ENCODE measurements around the gene MYOG.

MYOG gene

DNA sequence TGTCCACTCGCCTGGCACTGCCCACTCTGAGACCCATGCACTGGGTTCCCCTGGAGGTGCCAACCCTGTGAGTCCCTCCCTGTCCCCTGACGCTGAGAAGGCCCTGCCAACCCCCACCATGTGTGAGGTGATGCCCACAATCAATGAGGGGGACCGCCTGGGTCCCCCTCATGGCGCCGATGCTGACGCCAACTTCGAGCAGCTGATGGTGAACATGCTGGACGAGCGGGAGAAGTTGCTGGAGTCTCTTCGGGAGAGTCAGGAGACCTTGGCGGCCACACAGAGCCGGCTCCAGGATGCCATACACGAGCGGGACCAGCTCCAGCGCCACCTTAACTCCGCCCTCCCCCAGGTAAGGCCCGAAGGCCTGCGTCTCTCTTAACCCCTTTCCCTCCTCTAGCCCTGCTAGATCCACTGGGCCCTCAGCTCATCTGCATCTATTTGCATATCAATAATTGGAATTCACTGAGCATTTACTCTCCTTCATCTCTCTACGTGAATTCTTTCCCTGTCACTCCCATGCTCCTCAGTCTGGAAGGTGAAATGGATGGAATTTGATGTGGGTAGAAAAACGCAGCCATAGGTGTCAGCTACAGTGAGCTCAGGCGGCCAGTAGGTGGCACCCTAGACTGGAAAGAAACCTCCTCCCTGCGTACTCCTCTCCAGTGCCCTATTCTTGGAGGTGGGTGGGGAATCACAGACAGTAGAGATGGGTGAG is 46.8 kb downstream of the MYOG start:
- DNase-seq (peak; percentile 71), ATAC-seq (ENCODE audit: insufficient read depth, low read depth) (peak; percentile 96)
- no peak overlapping the region for H3K4me3 ChIP-seq (ENCODE audit: low read depth in 1 of 2, low read length in 2 of 2)
- peaks cover 16% of the 10 kb centered on the region for H3K27me3 ChIP-seq (ENCODE audit: insufficient read depth, low read length, poor library complexity)
- H3K9ac ChIP-seq (ENCODE audit: low read depth, low read length) = no peak overlapping the region
- no peaks in the 10 kb centered on the region for H3K79me2 ChIP-seq (ENCODE audit: insufficient read depth, low read length)
- H3K36me3 ChIP-seq (ENCODE audit: insufficient read depth, low read length) = no peaks in the 10 kb centered on the region
- H2AFZ ChIP-seq (ENCODE audit: low read depth, low read length) = no peak overlapping the region
- no peak overlapping the region for H3K4me2 ChIP-seq (ENCODE audit: insufficient read depth, low read length)
- TF ChIP-seq, protein P1, sequence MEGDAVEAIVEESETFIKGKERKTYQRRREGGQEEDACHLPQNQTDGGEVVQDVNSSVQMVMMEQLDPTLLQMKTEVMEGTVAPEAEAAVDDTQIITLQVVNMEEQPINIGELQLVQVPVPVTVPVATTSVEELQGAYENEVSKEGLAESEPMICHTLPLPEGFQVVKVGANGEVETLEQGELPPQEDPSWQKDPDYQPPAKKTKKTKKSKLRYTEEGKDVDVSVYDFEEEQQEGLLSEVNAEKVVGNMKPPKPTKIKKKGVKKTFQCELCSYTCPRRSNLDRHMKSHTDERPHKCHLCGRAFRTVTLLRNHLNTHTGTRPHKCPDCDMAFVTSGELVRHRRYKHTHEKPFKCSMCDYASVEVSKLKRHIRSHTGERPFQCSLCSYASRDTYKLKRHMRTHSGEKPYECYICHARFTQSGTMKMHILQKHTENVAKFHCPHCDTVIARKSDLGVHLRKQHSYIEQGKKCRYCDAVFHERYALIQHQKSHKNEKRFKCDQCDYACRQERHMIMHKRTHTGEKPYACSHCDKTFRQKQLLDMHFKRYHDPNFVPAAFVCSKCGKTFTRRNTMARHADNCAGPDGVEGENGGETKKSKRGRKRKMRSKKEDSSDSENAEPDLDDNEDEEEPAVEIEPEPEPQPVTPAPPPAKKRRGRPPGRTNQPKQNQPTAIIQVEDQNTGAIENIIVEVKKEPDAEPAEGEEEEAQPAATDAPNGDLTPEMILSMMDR (IDR thresholded peaks at IDR 0.05; ENCODE audit: borderline replicate concordance, extremely low read depth, low read length, poor library complexity, severe bottlenecking) = peak; percentile 98
- TF ChIP-seq EZH2 (IDR thresholded peaks at IDR 0.05; ENCODE audit: borderline replicate concordance, low read depth, low read length, severe bottlenecking) = no peak
- H3K4me1 ChIP-seq (ENCODE audit: insufficient read depth, low read length) = no peaks in the 10 kb centered on the region
- H4K20me1 ChIP-seq (ENCODE audit: insufficient read depth, low read length) = no peaks in the 10 kb centered on the region; the same call in 1 of the 2 replicates
- no peak overlapping the region for H3K27ac ChIP-seq (ENCODE audit: low read length)
- H3K9me3 ChIP-seq (ENCODE audit: insufficient read depth, low read length, severe bottlenecking) = no peaks in the 10 kb centered on the region

DNA sequence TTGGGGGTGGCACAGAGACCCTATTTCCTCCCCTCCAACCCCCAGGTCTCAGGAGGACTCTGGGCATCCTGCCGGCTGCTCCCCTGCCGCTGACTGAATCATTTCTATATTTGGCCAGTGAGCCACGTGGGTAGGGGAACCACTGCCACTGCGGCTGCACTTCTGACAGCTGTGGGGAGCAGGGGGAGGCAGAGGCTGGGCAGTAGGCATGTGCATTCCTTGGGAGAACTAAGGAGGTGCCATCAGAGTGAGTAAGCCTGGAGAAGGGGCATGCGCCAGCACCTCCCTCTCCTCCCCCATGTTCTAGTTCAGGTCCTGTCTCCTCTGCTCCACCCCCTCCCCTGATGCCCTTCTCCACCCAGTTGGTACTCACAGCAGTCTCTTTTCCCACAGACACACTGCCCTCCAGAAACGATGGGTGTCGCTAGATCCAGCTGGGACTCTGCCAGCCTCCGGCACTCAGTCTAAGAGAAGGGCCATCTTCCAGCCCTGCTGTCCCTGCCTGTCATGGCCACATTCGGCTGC is 47.5 kb downstream of the MYOG start:
- Histone ChIP-seq H3K79me2 (ENCODE audit: insufficient read depth, low read length) (no peaks in the 10 kb centered on the region), H3K9ac (ENCODE audit: low read depth, low read length) (no peak overlapping the region), H3K36me3 (ENCODE audit: insufficient read depth, low read length) (no peaks in the 10 kb centered on the region), H3K27ac (ENCODE audit: low read length) (no peak overlapping the region), H3K9me3 (ENCODE audit: insufficient read depth, low read length, severe bottlenecking) (no peaks in the 10 kb centered on the region), H4K20me1 (ENCODE audit: insufficient read depth, low read length) (no peaks in the 10 kb centered on the region; the same call in 1 of the 2 replicates), H3K4me3 (ENCODE audit: low read depth in 1 of 2, low read length in 2 of 2) (no peak overlapping the region), H3K4me2 (ENCODE audit: insufficient read depth, low read length) (no peak overlapping the region), H3K27me3 (ENCODE audit: insufficient read depth, low read length, poor library complexity) (peaks cover 17% of the 10 kb centered on the region), H2AFZ (ENCODE audit: low read depth, low read length) (no peak overlapping the region), H3K4me1 (ENCODE audit: insufficient read depth, low read length) (no peaks in the 10 kb centered on the region)
- TF ChIP-seq, protein P1 (IDR thresholded peaks at IDR 0.05; ENCODE audit: borderline replicate concordance, extremely low read depth, low read length, poor library complexity, severe bottlenecking) = no peak
- TF ChIP-seq EZH2 (IDR thresholded peaks at IDR 0.05; ENCODE audit: borderline replicate concordance, low read depth, low read length, severe bottlenecking) = no peak
- no peak for DNase-seq
- no peak for ATAC-seq (ENCODE audit: insufficient read depth, low read depth)

DNA sequence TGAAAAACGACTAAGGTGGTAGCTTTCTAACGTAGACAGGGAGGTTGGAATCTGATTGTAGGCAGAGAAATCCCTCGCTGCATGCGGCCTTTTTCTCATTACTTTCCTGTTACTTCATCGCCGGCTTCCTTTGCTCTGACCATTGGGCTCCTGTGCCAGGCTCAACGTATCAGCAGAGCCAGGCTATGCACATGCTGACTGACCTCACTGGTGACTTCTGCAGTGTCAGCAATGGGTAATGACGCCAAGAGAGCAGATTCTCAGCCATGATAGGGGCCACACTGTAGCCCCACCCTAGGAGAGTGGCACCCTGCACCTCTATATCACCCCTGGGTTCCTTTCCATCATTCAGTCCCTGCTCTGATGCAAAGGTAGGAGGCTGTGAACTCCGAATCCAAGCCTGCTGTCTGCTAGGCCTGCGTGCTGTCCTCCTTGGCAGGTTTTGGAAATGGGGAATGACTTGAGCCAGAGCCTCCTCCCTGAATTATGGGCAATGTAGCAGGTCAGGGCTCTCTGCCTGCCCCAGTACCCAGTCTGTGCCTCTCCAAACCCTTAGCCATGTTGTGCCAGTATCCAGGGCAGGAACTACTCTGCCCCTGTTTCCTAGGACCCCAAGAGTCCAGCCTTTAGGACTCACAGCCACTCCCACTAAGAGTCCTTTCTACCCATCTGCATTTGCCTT is 48.2 kb downstream of the MYOG start:
- Histone ChIP-seq H3K9ac (ENCODE audit: low read depth, low read length) (no peak overlapping the region), H3K27me3 (ENCODE audit: insufficient read depth, low read length, poor library complexity) (peaks cover 17% of the 10 kb centered on the region), H3K27ac (ENCODE audit: low read length) (no peak overlapping the region), H3K36me3 (ENCODE audit: insufficient read depth, low read length) (no peaks in the 10 kb centered on the region), H3K4me2 (ENCODE audit: insufficient read depth, low read length) (no peak overlapping the region), H3K79me2 (ENCODE audit: insufficient read depth, low read length) (no peaks in the 10 kb centered on the region), H3K9me3 (ENCODE audit: insufficient read depth, low read length, severe bottlenecking) (no peaks in the 10 kb centered on the region), H3K4me3 (ENCODE audit: low read depth in 1 of 2, low read length in 2 of 2) (no peak overlapping the region), H4K20me1 (ENCODE audit: insufficient read depth, low read length) (no peaks in the 10 kb centered on the region; the same call in 1 of the 2 replicates), H2AFZ (ENCODE audit: low read depth, low read length) (no peak overlapping the region), H3K4me1 (ENCODE audit: insufficient read depth, low read length) (no peaks in the 10 kb centered on the region)
- no peak for ATAC-seq (ENCODE audit: insufficient read depth, low read depth)
- no peak for DNase-seq
- no peak for TF ChIP-seq EZH2 (IDR thresholded peaks at IDR 0.05; ENCODE audit: borderline replicate concordance, low read depth, low read length, severe bottlenecking)
- TF ChIP-seq, protein P1 (IDR thresholded peaks at IDR 0.05; ENCODE audit: borderline replicate concordance, extremely low read depth, low read length, poor library complexity, severe bottlenecking) = no peak

Measured in DND-41 (cell line).